Heart right ventricle (tissue), 16 donors: ENCODE data around the gene HAO2. TPM values are rescaled to one million over a fixed set of nuclear protein-coding genes. Genes with fewer than 3 reads are reported as not detected.

ENCODE experiments used
- ATAC-seq, 8 donors: fragments of 200-7000 bp; cut with Tn5 transposase; one replicate each; pipeline ENCODE4 v1.9.1; 2020; ENCODE audit warnings: mild to moderate bottlenecking in 8 of 8, moderate library complexity in 8 of 8, moderate number of reproducible peaks in 1 of 8
- DNase-seq, 2 donors: peaks; one replicate each; pipeline ENCODE4 v3.0.0-alpha.2; 2020
- H3K27ac ChIP-seq, 10 donors: fragments of 200-600 bp; sonication (generic) in 2 of 10; one replicate each; pipeline versions ENCODE4 v1.5.0 to v1.8.0; 2020 to 2022; ENCODE audit warnings: mild to moderate bottlenecking in 3 of 10
- H3K27me3 ChIP-seq, 7 donors: fragments of 200-600 bp; one replicate each; pipeline ENCODE4 v1.8.0; 2021 to 2022; ENCODE audit warnings: mild to moderate bottlenecking in 2 of 7
- H3K36me3 ChIP-seq, 9 donors: fragments of 200-600 bp; sonication (generic) in 1 of 9; one replicate each; pipeline versions ENCODE4 v1.5.0 to v1.8.0; 2020 to 2022; ENCODE audit warnings: mild to moderate bottlenecking in 2 of 9
- H3K4me1 ChIP-seq, 9 donors: fragments of 200-600 bp; sonication (generic) in 1 of 9; one replicate each; pipeline versions ENCODE4 v1.5.0 to v1.8.0; 2020 to 2022; ENCODE audit warnings: mild to moderate bottlenecking in 4 of 9
- H3K4me3 ChIP-seq, 10 donors: fragments of 200-600 bp; sonication (generic) in 2 of 10; one replicate each; pipeline versions ENCODE4 v1.5.0 to v1.8.0; 2020 to 2022; ENCODE audit warnings: mild to moderate bottlenecking in 7 of 10, moderate library complexity in 2 of 10
- H3K9me3 ChIP-seq, 11 donors: fragments of 200-600 bp in 10 of 11; sonication (generic) in 2 of 11; one replicate each; pipeline versions ENCODE4 v1.5.0 to v1.8.0; 2013 to 2022; ENCODE audit warnings: mild to moderate bottlenecking in 2 of 11, control low read depth in 1 of 11, moderate library complexity in 1 of 11
- WGBS, 2 donors: extraction: QIAGEN DNeasy Blood & Tissue Kit; methylation state at CpG; one replicate each; pipeline ENCODE4 v1.1.7; 2013; ENCODE audit warnings: inconsistent platforms in 1 of 2; 5-methylcytosine and 5-hydroxymethylcytosine counted together
- intact Hi-C, 10 donors: fragments of 100-400 bp; cut with DNase I; formaldehyde crosslinking; loops; one replicate each; pipeline versions ENCODE4 v1.11.1 to v1.14.2; 2022
- long read RNA-seq, 3 donors: library from polyadenylated mRNA; unstranded; transcript quantifications; one replicate each; pipeline ENCODE4 v2.0.0, GENCODE V29; 2020 to 2021
- polyA plus RNA-seq, 2 donors: library from polyadenylated mRNA; stranded (reverse); fragments of 200-250 nt; gene quantifications; one replicate each; pipeline ENCODE4 v1.2.3, GENCODE V29; 2013
- total RNA-seq, 10 donors: library from RNA; stranded (reverse); fragmentation: NEBNext Ultra II Directional in 3 of 10; extraction: Animal tissue kit (Norgen Biotek cat#: 25700) in 3 of 10; gene quantifications; one replicate each; pipeline versions ENCODE4 v1.2.1 to v1.2.4, GENCODE V29; 2021 to 2023
- TF ChIP-seq, protein P1 (sequence below), 9 donors: fragments of 200-600 bp; sonication (generic) in 2 of 9; IDR thresholded peaks; one replicate each; pipeline versions ENCODE4 v1.5.0 to v1.8.0; 2021 to 2022; ENCODE audit warnings: antibody characterized with exemption in 9 of 9, mild to moderate bottlenecking in 5 of 9, moderate library complexity in 1 of 9
- donor health status: Arrhythmogenic right ventricular cardiomyopathy.
- donor health status: ischemic (EF 13 %, LVEDD 7.1; RV severe dilation, severe dysfunction).
- donor health status: healthy with polysubstance abuse.
- donor health status: DM: no; HTN: yes; CAD: no.
- donor health status: DM: no; HTN: no; CAD: no.
- donor health status: ischemic (EF 25% LVEDD 6.9; RV normal size, moderate dysfunction).
- donor health status: ischemic (EF 25% LVEDD 5.7; RV mildly dilated, moderate dysfunction).
- donor health status: healthy.
- donor health status: DM: yes; HTN: yes; CAD: no.
- donor health status: Ischemic cardiomyopathy.
- donor health status: ischemic (EF 35%, LVEDD 5.7; RV mildly dilated, moderate dysfunction).
- donor health status: nonischemic (EF 11% LVEDD 7.7; RV severe dilation, severe dysfunction).
- donor health status: DM: yes; HTN: yes; CAD: no.
- donor health status: PGD.
- donor health status: ischemic (EF 29% LVEDD 5.4; RV normal size, mild dysfunction).
- donor health status: nonischemic (EF 23%, LVEDD 6.1; RV moderate dilation, normal function).

HAO2 gene
- total RNA-seq: not detected
- under 1 TPM in 1 of 2 donors, not detected in 1; 0.01 TPM for polyA plus RNA-seq
- long read RNA-seq, donor 1: 0 reads
- long read RNA-seq, donor 2: 0 reads
- long read RNA-seq, donor 3: 0 reads

DNA sequence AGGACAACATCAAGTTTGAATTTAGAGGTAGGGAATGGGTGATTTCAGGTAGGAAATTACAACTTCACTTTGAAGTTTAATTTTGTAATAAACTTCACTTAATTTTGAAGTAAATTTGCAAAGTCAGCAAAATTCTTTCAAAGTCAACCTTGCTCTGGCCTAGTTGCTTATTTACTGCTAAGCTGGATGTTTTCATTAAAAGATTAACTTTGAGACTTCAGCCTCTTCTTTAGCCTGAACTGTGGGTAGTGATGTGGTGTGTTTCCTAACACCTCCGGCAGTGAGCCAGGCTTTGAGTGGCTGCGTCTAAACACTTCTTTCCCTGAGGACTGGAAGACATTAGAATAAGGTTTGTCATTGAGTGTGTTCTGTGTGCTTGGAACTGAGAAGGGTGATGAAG lies at the start of gene HAO2:
Gene HAO2 (plus strand): TSS at position 232 of the 400 bp plus-strand sequence. CDS start 12,301 bp downstream, outside the sequence.
- Histone ChIP-seq H3K4me3 (no peak within 1 kb of the TSS), H3K27ac (no peak within 1 kb of the TSS), H3K27me3 (peaks cover 0 to 7% (median 0%) of the 10 kb centered on the region in 7 donors), H3K36me3 (no peaks in the 10 kb centered on the region), H3K4me1 (no peaks in the 10 kb centered on the region), H3K9me3 (no peaks in the 10 kb centered on the region)
- ATAC-seq (no peak), DNase-seq (no peak)
- WGBS, 2 donors: 58 to 71% methylated on average over 2 of the region's 2 CpGs
- intact Hi-C loops: loop anchor here in 8 of 10 donors (5.0 to 10.0 kb wide), 6 partner anchors 81 to 1216 kb away; no protein-coding TSS in a partner anchor
- TF ChIP-seq, protein P1, sequence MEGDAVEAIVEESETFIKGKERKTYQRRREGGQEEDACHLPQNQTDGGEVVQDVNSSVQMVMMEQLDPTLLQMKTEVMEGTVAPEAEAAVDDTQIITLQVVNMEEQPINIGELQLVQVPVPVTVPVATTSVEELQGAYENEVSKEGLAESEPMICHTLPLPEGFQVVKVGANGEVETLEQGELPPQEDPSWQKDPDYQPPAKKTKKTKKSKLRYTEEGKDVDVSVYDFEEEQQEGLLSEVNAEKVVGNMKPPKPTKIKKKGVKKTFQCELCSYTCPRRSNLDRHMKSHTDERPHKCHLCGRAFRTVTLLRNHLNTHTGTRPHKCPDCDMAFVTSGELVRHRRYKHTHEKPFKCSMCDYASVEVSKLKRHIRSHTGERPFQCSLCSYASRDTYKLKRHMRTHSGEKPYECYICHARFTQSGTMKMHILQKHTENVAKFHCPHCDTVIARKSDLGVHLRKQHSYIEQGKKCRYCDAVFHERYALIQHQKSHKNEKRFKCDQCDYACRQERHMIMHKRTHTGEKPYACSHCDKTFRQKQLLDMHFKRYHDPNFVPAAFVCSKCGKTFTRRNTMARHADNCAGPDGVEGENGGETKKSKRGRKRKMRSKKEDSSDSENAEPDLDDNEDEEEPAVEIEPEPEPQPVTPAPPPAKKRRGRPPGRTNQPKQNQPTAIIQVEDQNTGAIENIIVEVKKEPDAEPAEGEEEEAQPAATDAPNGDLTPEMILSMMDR (IDR thresholded peaks at IDR 0.05): no peak

DNA sequence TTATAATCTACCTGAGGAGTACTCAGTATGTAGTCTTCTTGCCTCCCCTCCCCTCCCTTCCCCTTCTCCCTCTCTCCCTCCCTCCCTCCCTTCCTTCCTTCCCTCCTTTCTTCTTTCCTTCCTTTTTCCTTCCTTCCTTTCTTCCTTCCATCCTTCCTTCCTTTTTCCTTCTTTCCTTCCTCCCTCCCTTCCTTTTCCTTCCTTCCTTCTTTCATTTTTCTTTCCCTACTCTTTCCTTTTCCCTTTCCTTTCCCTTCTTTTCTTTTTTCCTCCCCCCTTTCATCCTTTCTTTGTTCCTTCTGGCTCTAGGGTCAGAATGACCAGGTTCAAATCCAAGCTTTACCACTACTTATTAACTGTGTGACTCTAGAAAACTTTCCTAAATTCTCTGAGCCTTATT lies 48.5 kb upstream of the HAO2 start:
- ATAC-seq: no peak
- no peaks in the 10 kb centered on the region for H3K36me3 ChIP-seq
- H3K9me3 ChIP-seq: no peaks in the 10 kb centered on the region
- H3K4me1 ChIP-seq: no peaks in the 10 kb centered on the region
- DNase-seq: no peak
- H3K4me3 ChIP-seq: no peak overlapping the region
- intact Hi-C loops: no loop called here
- TF ChIP-seq, protein P1 (IDR thresholded peaks at IDR 0.05): no peak
- H3K27me3 ChIP-seq: no peaks in the 10 kb centered on the region
- no peak overlapping the region for H3K27ac ChIP-seq

DNA sequence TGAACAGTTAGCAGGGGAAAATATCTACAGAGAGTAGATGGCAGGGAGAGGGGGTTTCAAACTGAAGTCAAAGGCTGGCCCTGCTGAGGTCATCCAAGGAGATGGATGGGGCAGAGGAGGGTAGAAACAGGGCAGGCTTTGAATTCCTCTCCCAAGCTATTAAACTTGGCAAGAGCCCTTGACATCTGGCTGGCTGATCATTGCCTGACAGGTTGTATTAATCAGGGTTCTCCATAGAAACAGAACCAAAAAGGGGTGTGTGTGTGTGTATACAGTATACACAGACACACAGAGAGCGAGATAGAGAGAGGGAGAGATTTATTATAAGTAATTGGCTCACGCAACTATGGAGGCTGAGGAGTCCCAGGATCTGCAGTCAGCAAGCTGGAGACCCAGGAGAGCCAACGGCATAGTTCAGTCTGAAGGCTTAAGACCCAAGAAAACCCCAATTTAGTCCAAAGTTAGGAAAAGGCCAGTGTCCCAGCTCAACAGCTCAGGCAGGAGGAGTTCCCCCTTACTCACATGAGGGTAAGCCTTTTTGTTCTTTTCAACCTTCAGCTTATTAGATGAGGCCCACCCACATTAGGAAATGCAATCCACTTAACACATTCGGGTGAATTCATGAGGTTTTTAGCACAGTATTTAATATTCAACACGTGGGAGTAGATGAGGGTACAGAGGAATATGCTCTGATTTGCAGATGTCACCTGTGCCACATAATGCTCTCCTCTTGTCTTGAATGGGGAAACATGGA lies 46.7 kb upstream of the HAO2 start:
- H3K4me1 ChIP-seq: peaks cover 0 to 1% (median 0%) of the 10 kb centered on the region in 9 donors
- H3K4me3 ChIP-seq: no peak overlapping the region
- intact Hi-C loops: no loop called here
- no peaks in the 10 kb centered on the region for H3K9me3 ChIP-seq
- 80 to 86% methylated on average over 5 of the region's 5 CpGs for WGBS, 2 donors
- no peaks in the 10 kb centered on the region for H3K36me3 ChIP-seq
- DNase-seq (no peak), ATAC-seq (no peak)
- peak overlapping the region in 1 of 10 donors; percentile 9 for H3K27ac ChIP-seq
- TF ChIP-seq, protein P1 (IDR thresholded peaks at IDR 0.05): no peak
- peaks cover 0 to 3% (median 0%) of the 10 kb centered on the region in 7 donors for H3K27me3 ChIP-seq

DNA sequence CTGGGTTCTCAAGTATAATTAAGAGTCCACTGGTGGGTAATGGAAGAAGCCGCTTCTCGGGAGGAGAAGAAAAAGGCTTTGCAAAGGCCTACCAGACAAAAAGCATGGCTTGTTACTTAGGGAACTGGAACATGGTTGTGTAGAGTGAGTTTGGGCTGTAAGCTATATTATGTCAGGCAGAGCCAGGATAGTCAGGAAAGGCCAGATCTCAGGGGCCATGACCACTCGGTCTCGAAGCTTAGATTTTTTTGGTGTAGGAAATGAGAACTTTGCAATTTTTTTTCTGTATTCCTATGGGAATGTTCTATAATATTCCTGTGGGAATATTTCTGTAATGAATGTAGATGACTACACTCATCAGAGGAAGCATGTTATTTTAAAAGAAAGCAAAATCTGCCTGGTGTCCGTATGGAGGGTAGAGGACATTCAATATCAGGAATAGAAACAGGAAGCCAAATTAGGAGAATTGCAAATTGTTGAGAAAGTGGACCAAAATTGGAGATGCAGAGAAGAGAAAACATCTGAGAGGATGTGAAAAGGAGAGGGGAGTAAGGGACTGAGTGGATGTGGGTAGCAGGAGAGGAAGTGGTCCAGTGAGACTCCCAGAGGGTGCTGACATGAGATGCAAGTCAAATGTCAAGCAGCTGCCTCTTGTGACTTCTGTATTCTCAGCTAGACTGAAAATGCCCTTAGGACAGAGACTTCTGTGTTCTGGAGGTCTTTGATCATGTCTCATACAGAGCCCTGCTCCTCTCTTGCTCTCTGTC lies 45.2 kb upstream of the HAO2 start:
- peak; percentile 49 to 86 (median 64) for ATAC-seq
- Histone ChIP-seq H3K4me1 (peaks cover 0 to 13% (median 6%) of the 10 kb centered on the region in 9 donors), H3K27me3 (peaks cover 0 to 13% (median 8%) of the 10 kb centered on the region in 7 donors), H3K27ac (peak overlapping the region in 2 of 10 donors; percentile 19 to 22), H3K4me3 (no peak overlapping the region), H3K36me3 (no peaks in the 10 kb centered on the region), H3K9me3 (no peaks in the 10 kb centered on the region)
- peak in 1 of 2 donors; percentile 20 for DNase-seq
- TF ChIP-seq, protein P1 (IDR thresholded peaks at IDR 0.05): no peak
- 79 to 81% methylated on average over 5 of the region's 5 CpGs for WGBS, 2 donors
- intact Hi-C loops: no loop called here
